Erythroblast (primary cell): ENCODE measurements around the gene ZFHX3.

ENCODE experiments used
- GATA1 ChIP-seq: IDR thresholded peaks from 2 replicates; pipeline ENCODE4 v1.6.1; 2011; ENCODE audit warnings: low read depth, mild to moderate bottlenecking, control low read depth, low read length, moderate library complexity
- POLR2A ChIP-seq: IDR thresholded peaks from 2 replicates; pipeline ENCODE4 v1.6.1; 2011; ENCODE audit warnings: mild to moderate bottlenecking, low read length

DNA sequence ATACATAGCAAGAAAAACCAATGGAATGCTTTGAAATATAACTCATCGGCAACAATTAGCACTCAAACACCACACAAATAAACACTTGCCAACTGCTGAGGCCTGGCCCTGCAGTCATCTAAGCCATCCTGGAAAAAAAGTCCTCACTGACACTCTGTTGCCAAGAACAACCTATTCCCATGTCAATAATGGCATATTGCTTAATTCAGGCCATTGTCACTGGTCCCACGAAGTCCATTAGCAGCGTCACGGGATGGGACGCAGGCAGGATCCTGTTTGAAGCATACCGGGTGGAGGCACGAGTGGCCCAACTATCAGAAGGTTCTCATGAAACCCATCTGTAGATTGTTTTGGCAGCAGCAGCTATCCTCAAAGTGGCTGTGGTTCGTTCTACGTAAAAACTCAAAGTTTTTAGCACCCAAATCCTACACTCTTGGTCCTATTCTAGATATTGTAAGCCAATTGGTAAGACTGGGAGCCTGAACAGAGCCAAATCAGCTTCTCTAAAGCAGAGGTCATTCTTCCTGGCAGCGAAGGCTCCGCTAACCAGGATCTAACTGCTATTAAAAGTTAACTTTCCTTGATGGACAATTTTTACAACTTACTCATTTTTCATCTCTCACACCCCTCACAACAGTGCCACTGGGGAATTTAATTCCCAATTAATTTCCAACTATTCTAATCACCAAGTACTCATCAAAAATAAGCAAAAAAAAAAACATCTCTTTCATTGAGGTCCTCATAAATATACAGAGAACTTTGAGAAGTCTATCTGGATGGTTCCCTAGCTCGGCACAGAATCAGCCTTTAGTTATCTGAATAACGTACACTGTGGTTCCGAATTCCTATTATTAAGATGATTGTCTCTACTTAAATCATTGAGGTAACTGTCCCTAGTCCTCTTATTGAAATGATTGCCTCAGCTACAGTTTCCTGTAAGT is 91.5 kb downstream of the ZFHX3 start:
- TF ChIP-seq POLR2A (no peak), GATA1 (no peak)
